ENCODE measurements around the gene SLN.

The SLN gene

GRCh38 chr11:107682171-107682570, 29.7 kb downstream of the SLN start:
- no peak for DNase-seq

DNA sequence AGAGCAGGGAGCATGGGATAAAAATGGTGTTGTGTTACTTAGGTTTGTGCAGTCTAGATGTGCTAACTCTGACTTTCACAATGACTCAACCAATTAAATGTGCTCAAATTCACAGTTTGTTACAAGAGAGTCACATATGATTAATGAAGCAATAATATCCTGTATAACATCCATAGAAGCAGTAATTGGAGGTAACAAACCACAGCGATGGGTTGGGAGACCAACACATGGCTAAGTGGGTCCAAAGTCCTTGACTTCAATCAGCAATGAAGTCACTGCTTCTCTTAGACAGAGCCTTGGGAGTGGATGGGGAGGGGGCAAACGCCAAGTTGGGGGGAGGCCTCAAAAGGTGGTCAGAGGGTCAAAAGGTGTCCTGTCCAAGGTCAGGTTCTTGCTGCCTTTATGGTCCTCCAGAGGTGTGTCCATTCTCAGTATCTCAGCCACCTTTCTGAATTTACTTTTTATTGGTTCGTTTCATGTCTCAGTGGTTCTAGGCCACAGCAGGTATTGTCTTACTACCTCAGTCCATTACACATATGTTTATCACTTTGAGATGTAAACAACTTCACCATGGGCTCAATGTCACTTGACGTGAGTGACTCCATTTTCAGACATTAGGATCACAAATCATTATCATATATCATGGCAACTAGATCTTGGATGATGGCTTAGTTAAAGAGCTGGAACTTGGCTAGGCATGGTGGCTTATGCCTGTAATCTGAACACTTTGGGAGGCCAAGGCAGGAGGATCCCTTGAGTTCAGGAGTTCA, 32.4 kb downstream of the SLN start:
- no peak for DNase-seq

DNA sequence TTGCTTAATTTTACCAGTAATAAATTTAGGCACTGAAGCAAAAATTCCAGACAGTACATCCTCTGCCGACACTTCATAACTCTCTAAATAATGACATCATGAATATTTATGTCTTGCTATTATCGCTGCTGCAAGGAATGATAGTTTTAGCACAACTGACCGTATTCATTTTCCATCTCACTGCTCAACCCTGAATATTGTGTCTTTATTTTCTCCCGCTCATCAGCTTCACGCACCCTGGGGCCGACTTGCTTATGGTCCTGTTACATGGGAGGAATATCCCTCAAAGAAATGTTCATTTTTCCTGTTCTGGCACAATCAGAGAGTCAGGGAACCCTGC, 33.3 kb downstream of the SLN start:
- no peak for DNase-seq

GRCh38 chr11:107677924-107678631, 33.8 kb downstream of the SLN start:
- no peak for DNase-seq

- no peak for DNase-seq
These were observed 35.4 kb downstream of the SLN start for GRCh38 chr11:107676336-107677057.

DNA sequence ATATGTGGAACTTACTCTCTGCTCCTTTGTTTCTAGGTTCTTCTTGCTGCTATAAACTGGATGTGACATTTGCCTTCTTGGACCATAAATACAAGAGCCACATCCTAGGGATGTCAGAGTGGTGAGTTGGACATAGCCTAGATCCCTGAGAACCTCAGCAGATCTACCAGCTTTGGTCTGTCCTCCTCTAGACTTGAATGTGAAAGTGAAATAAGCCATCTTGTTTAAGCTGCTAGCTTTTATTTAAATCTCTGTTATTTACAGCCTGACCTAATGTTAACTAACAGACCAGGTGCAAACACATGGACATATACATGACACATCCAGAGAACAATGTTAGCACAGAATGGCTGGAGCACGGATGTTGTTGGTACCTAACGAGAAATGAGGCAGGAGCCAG, 36.0 kb downstream of the SLN start:
- DNase-seq = no peak

GRCh38 chr11:107669893-107670601, 41.8 kb downstream of the SLN start:
- DNase-seq = no peak

- DNase-seq = no peak
These were observed 42.6 kb downstream of the SLN start for GRCh38 chr11:107669191-107669740.

DNA sequence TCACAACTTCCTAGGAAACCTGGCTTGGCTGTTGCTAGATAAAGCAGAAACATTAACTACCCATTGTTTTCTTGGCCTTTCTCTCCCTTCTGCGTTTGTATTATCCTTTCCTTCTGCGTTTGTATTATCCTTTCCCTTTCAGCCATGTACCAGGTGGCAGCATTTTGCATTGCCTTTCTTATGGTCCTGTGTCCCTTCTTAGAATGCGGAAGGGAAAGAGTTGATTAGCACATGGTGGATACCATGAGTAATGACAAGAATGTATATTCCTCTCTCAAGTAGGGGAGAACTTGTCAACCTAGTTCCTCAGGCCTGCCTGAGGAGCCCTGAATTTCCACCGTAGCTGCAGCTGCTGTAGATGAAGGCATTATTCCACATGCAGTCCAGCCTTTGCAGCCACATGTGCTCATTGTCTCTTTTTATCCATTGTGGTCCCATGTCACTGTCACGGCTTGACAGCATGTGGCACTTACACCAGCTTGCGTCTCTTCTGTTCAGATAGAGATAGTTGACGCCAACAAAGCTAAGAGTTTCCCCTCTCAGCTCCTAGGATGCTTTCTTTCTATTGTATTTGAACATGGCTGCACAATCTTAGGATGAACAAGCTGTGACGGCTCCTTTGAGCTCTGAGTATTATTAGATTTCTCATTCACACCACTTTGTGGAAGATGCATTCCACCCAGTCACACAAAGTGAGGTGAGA, 44.8 kb downstream of the SLN start:
- DNase-seq = no peak

DNA sequence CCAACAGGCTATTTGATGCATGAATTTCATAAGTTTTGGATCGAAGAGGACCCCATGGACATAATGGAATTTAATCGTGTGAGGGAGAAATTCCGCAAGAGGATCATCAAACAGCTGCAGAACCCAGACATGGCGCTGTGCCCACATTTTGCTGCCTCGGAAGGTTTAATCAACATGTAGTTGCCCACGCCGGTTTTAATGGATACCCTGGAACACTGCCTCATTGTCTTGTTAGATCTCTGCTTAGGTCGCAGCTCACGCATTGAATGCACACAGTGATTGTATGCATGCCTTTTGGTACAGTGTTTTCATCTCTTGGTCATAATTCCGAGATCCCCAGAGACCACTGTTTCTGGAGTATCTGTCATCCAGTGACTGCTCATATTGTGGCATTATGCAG, 46.8 kb downstream of the SLN start:
- DNase-seq = no peak

DNA sequence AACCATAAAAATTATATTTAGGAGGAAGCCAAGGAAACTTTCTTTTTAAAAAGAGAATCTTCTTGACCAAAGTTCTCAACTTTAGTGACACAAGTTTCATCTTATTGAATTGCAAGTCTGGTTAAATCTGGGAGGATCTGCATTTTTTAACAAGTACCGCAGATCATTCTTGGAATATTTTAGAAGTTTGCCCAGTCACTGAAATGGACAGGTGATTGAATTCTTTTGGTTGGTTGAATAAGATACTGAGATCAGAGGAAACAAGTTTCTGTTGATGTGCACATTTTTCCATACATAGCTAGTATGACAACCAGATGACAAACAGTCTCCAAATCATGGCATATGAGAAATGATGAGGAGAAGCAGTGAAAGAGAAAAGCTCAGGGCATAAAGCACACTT, 50.2 kb downstream of the SLN start:
- DNase-seq = no peak

GRCh38 chr11:107660066-107660465, 51.8 kb downstream of the SLN start:
- no peak for DNase-seq

DNA sequence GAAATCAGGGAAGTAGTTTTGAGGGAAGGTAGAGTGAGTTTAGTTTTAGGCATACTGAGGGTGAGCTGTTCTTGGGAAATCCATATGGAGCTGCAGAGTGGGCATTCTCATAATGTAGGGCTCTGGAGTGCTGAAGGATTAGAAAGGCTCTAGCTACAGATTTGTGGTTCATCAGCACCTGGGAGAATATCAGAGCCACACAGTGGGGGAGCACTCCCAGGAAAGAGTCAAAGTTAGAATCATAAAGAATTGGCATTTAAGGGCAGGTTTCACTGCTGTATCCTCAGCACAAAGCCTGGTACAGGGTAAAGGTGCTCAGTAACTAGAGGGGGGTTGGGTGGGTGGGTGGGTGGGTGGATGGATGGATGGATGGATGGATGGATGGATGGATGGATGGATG, 52.5 kb downstream of the SLN start:
- no peak for DNase-seq
